T-cell (primary cell): ENCODE measurements around the gene SMC1A. TPM values are rescaled to one million over a fixed set of nuclear protein-coding genes. Genes with fewer than 3 reads are reported as not detected.

ENCODE experiments used
- ATAC-seq, 4 experiments: fragments of 200-7000 bp in 3 of 4; fragments of 150-1000 bp in 1 of 4; cut with Tn5 transposase; replicated peaks in 1 of 4; 1 replicate in 3 of 4; 2 replicates in 1 of 4; pipeline ENCODE4 v1.10.0; 2021; ENCODE audit warnings: moderate library complexity in 3 of 4, mild to moderate bottlenecking in 2 of 4, moderate number of reproducible peaks in 1 of 4
- CTCF ChIA-PET, 2 donors: fragments of 300-600 bp; sonication (Branson Sonifier 250); formaldehyde crosslinking; loops; one replicate each; lab custom pipeline; 2022; ENCODE audit warnings: antibody characterized with exemption in 2 of 2; lab: Charles Lee
- POLR2A ChIA-PET, 2 donors: fragments of 300-600 bp; sonication (Branson Sonifier 250); formaldehyde crosslinking; loops; one replicate each; lab custom pipeline; 2022; ENCODE audit warnings: antibody characterized with exemption in 2 of 2; lab: Charles Lee
- DNase-seq, 35 experiments: peaks; one replicate each; pipeline versions ENCODE4 v3.0.0 to v3.0.0-alpha.2; 2013 to 2023
- H3K27ac ChIP-seq: one replicate; pipeline ENCODE4 v1.5.1; 2013; ENCODE audit warnings: low read length
- H3K27me3 ChIP-seq, 2 experiments: replicated peaks in 1 of 2; 1 replicate in 1 of 2; 2 replicates in 1 of 2; pipeline versions ENCODE4 v1.6.1 to v1.7.0; 2013; ENCODE audit warnings: low read length in 1 of 2, mixed read lengths in 1 of 2; ENCODE audit not compliant: control insufficient read depth in 2 of 2, insufficient read depth in 2 of 2; ENCODE audit errors: extremely low read depth in 1 of 2
- H3K36me3 ChIP-seq, 2 donors: 1 replicate in 1 of 2; 2 replicates in 1 of 2; pipeline versions ENCODE4 v1.6.1 to v1.7.0; 2013; ENCODE audit warnings: low read length in 1 of 2; ENCODE audit not compliant: control insufficient read depth in 2 of 2, insufficient read depth in 1 of 2; ENCODE audit errors: extremely low read depth in 1 of 2
- H3K4me1 ChIP-seq, 2 experiments: 1 replicate in 1 of 2; 2 replicates in 1 of 2; pipeline versions ENCODE4 v1.6.1 to v1.7.0; 2013; ENCODE audit warnings: low read length in 2 of 2, mixed read lengths in 1 of 2; ENCODE audit not compliant: insufficient read depth in 2 of 2, control insufficient read depth in 1 of 2; ENCODE audit errors: extremely low read depth in 1 of 2
- H3K4me3 ChIP-seq, 2 donors: 1 replicate in 1 of 2; 2 replicates in 1 of 2; pipeline versions ENCODE4 v1.5.1 to v1.7.0; 2013; ENCODE audit warnings: mild to moderate bottlenecking in 2 of 2, low read length in 1 of 2, moderate library complexity in 1 of 2; ENCODE audit not compliant: control insufficient read depth in 1 of 2; ENCODE audit errors: extremely low read depth in 1 of 2
- H3K9me3 ChIP-seq: 2 replicates; pipeline ENCODE4 v1.7.0; 2013
- H3K27ac Mint-ChIP-seq, 2 donors: one replicate each; pipeline ENCODE4 v1.8.0; 2020 to 2021; ENCODE audit warnings: mild to moderate bottlenecking in 2 of 2, mixed read lengths in 2 of 2
- H3K27me3 Mint-ChIP-seq, 2 donors: one replicate each; pipeline ENCODE4 v1.8.0; 2021 to 2022; ENCODE audit warnings: mixed read lengths in 2 of 2
- H3K36me3 Mint-ChIP-seq: one replicate; pipeline ENCODE4 v1.8.0; 2021; ENCODE audit warnings: mixed read lengths
- H3K4me1 Mint-ChIP-seq, 3 donors: one replicate each; pipeline ENCODE4 v1.8.0; 2020 to 2022; ENCODE audit warnings: mixed read lengths in 3 of 3, mild to moderate bottlenecking in 1 of 3
- H3K4me3 Mint-ChIP-seq, 3 donors: one replicate each; pipeline ENCODE4 v1.8.0; 2020 to 2022; ENCODE audit warnings: mild to moderate bottlenecking in 3 of 3, mixed read lengths in 3 of 3, moderate library complexity in 3 of 3
- H3K9me3 Mint-ChIP-seq, 3 donors: one replicate each; pipeline ENCODE4 v1.8.0; 2020 to 2022; ENCODE audit warnings: mixed read lengths in 3 of 3
- WGBS: methylation state at CpG from one replicate; pipeline ENCODE4 v1.1.5; 2013; ENCODE audit warnings: missing lambda C conversion rate; ENCODE audit not compliant: insufficient coverage; 5-methylcytosine and 5-hydroxymethylcytosine counted together
- total RNA-seq, 35 experiments: library from RNA in 6 of 35; stranded (reverse) in 6 of 35; fragments of 120-200 nt in 1 of 35; gene quantifications; one replicate each; pipeline versions ENCODE4 v1.2.1 to v1.2.4 and lab custom pipeline; 2013 to 2026

Gene SMC1A
- total RNA-seq, 5 donors from 2014 or later (not counting 1 experiment from before 2014, with no cell fraction given): 46.8 to 73.0 (median 66.0) TPM

DNA sequence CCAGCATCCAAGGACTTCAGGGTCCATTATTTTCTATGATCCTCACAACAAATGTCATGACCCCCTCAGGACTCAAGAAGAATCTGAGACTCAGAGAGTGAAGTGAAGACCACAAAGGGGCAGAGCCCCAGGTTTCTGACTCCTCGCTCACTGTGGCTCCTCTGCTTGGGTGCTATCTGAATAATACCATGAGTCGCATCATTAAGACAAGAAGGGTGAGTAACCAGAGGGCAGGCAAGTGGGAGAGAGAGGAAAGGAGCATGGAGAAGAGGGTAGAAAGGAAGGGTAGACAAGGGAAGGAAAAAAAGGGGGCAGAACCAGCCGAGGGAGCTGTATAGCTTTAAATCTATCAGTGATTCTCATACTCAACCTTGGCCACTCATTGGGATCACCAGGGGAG, 27.2 kb upstream of the SMC1A start:
- Mint-ChIP-seq H3K27me3 (peaks cover 0 to 4% of the 10 kb centered on the region in 2 donors), H3K4me3 (no peak overlapping the region), H3K27ac (no peak overlapping the region), H3K9me3 (no peaks in the 10 kb centered on the region), H3K36me3 (no peaks in the 10 kb centered on the region), H3K4me1 (no peaks in the 10 kb centered on the region)
- no peak overlapping the region for H3K27ac ChIP-seq
- CTCF ChIA-PET: no interaction called here
- DNase-seq (no peak), ATAC-seq (no peak)
- no peaks in the 10 kb centered on the region for H3K9me3 ChIP-seq
- WGBS: no CpG with 5 or more reads among the region's 3 CpGs
- POLR2A ChIA-PET: no interaction called here
- no peaks in the 10 kb centered on the region for H3K4me1 ChIP-seq
- H3K4me3 ChIP-seq: no peak overlapping the region
- H3K36me3 ChIP-seq: no peaks in the 10 kb centered on the region
- H3K27me3 ChIP-seq: no peaks in the 10 kb centered on the region

- H3K4me1 Mint-ChIP-seq: no peaks in the 10 kb centered on the region
- no peak overlapping the region for H3K4me3 Mint-ChIP-seq
- Histone ChIP-seq H3K9me3 (no peaks in the 10 kb centered on the region), H3K36me3 (no peaks in the 10 kb centered on the region), H3K27me3 (no peaks in the 10 kb centered on the region), H3K27ac (no peak overlapping the region), H3K4me1 (no peaks in the 10 kb centered on the region), H3K4me3 (no peak overlapping the region)
- WGBS: no CpG with 5 or more reads among the region's 2 CpGs
- POLR2A ChIA-PET: interaction anchor here in 1 of 2 donors (0.6 kb wide), 1 partner anchor 632 kb away, joined by 3 read pairs; no protein-coding TSS in a partner anchor
- no peak for DNase-seq
- H3K27me3 Mint-ChIP-seq: peaks cover 0 to 8% of the 10 kb centered on the region in 2 donors
- H3K36me3 Mint-ChIP-seq: no peaks in the 10 kb centered on the region
- CTCF ChIA-PET: interaction anchor here in 1 of 2 donors (0.5 kb wide), 1 partner anchor 30 kb away, joined by 4 read pairs; no protein-coding TSS in a partner anchor
- no peak for ATAC-seq
- no peaks in the 10 kb centered on the region for H3K9me3 Mint-ChIP-seq
- no peak overlapping the region for H3K27ac Mint-ChIP-seq
Measured at GRCh38 chrX:53447441-53447840, 25.0 kb upstream of the SMC1A start.

GRCh38 chrX:53445977-53446376, 23.5 kb upstream of the SMC1A start:
- Histone ChIP-seq H3K9me3 (no peaks in the 10 kb centered on the region), H3K4me1 (peaks cover 0 to 12% of the 10 kb centered on the region in 2 experiments), H3K27ac (no peak overlapping the region), H3K4me3 (no peak overlapping the region), H3K36me3 (no peaks in the 10 kb centered on the region), H3K27me3 (peaks cover 0 to 4% of the 10 kb centered on the region in 2 experiments)
- DNase-seq (peak in 26 of 35 experiments; percentile 7 to 56 (median 34)), ATAC-seq (peak in 2 of 4 experiments; percentile 29 to 50)
- no peak overlapping the region for H3K4me3 Mint-ChIP-seq
- ChIA-PET CTCF (interaction anchor here (0.6 to 1.7 kb wide), 19 partner anchors 9 to 220 kb away, joined by 3 to 11 read pairs (median 3); no protein-coding TSS in a partner anchor), POLR2A (interaction anchor here (0.6 to 0.7 kb wide), 2 partner anchors 31 to 133 kb away, joined by 3 read pairs; no protein-coding TSS in a partner anchor)
- peaks cover 0 to 10% (median 5%) of the 10 kb centered on the region in 3 donors for H3K4me1 Mint-ChIP-seq
- peaks cover 0 to 8% of the 10 kb centered on the region in 2 donors for H3K27me3 Mint-ChIP-seq
- H3K27ac Mint-ChIP-seq: no peak overlapping the region
- no peaks in the 10 kb centered on the region for H3K9me3 Mint-ChIP-seq
- H3K36me3 Mint-ChIP-seq: no peaks in the 10 kb centered on the region
- WGBS: 0% methylated on average over 1 of the region's 6 CpGs

- peaks cover 6 to 10% (median 9%) of the 10 kb centered on the region in 3 donors for H3K4me1 Mint-ChIP-seq
- Histone ChIP-seq H3K4me1 (peaks cover 0 to 18% of the 10 kb centered on the region in 2 experiments), H3K27me3 (peaks cover 0 to 10% of the 10 kb centered on the region in 2 experiments), H3K4me3 (no peak overlapping the region), H3K9me3 (no peaks in the 10 kb centered on the region), H3K27ac (no peak overlapping the region), H3K36me3 (no peaks in the 10 kb centered on the region)
- H3K36me3 Mint-ChIP-seq: no peaks in the 10 kb centered on the region
- WGBS: no CpG with 5 or more reads among the region's 1 CpG
- ChIA-PET CTCF (interaction anchor here in 1 of 2 donors (0.6 kb wide), 1 partner anchor 1966 kb away, joined by 5 read pairs; no protein-coding TSS in a partner anchor), POLR2A (interaction anchor here in 1 of 2 donors (1.0 kb wide), 1 partner anchor 20 kb away, joined by 3 read pairs; the partner anchor contains the start of genes RIBC1 and SMC1A)
- ATAC-seq (no peak), DNase-seq (no peak)
- H3K27ac Mint-ChIP-seq: no peak overlapping the region
- peak overlapping the region in 1 of 3 donors; percentile 77 for H3K4me3 Mint-ChIP-seq
- peaks cover 5 to 29% of the 10 kb centered on the region in 2 donors for H3K27me3 Mint-ChIP-seq
- H3K9me3 Mint-ChIP-seq: no peaks in the 10 kb centered on the region
Measured at GRCh38 chrX:53442322-53442631, 19.8 kb upstream of the SMC1A start.

GRCh38 chrX:53441531-53442321, 19.3 kb upstream of the SMC1A start:
- ChIA-PET POLR2A (interaction anchor here in 1 of 2 donors (1.0 kb wide), 1 partner anchor 19 kb away, joined by 3 read pairs; the partner anchor contains the start of genes RIBC1 and SMC1A), CTCF (interaction anchor here in 1 of 2 donors (0.6 kb wide), 1 partner anchor 1966 kb away, joined by 5 read pairs; no protein-coding TSS in a partner anchor)
- DNase-seq (peak; percentile 19 to 79 (median 42)), ATAC-seq (peak; percentile 80 to 86 (median 84))
- 0% methylated on average over 10 of the region's 44 CpGs for WGBS
- H3K9me3 Mint-ChIP-seq: no peaks in the 10 kb centered on the region
- Histone ChIP-seq H3K27ac (no peak overlapping the region), H3K27me3 (peaks cover 0 to 10% of the 10 kb centered on the region in 2 experiments), H3K9me3 (no peaks in the 10 kb centered on the region), H3K4me3 (peak overlapping the region; percentile 7 to 46), H3K36me3 (no peaks in the 10 kb centered on the region), H3K4me1 (peaks cover 0 to 18% of the 10 kb centered on the region in 2 experiments)
- peak overlapping the region in 1 of 2 donors; percentile 27 for H3K27ac Mint-ChIP-seq
- peaks cover 5 to 29% of the 10 kb centered on the region in 2 donors for H3K27me3 Mint-ChIP-seq
- H3K36me3 Mint-ChIP-seq: no peaks in the 10 kb centered on the region
- H3K4me3 Mint-ChIP-seq: peak overlapping the region; percentile 68 to 77 (median 77)
- peaks cover 6 to 10% (median 9%) of the 10 kb centered on the region in 3 donors for H3K4me1 Mint-ChIP-seq
